HepG2 (cell line): ENCODE measurements around the gene OR11L1.

Experiments
- CREB1 ChIP-seq, 2 experiments: fragments of 450-650 bp in 1 of 2; IDR thresholded peaks; 2 replicates each; pipeline ENCODE4 v1.6.1; 2016 to 2017; ENCODE audit warnings: control low read depth in 1 of 2, mild to moderate bottlenecking in 1 of 2, missing compliant biosample characterization in 1 of 2, missing genetic modification characterization in 1 of 2
- ERF ChIP-seq: IDR thresholded peaks from 2 replicates; pipeline ENCODE4 v1.6.1; 2018; ENCODE audit warnings: missing biosample characterization, missing genetic modification reagents
- EZH2 ChIP-seq: conservative IDR thresholded peaks from 2 replicates; pipeline ENCODE4 v1.6.1; 2012; ENCODE audit warnings: mild to moderate bottlenecking, low read depth, low read length, moderate library complexity
- POLR2AphosphoS5 ChIP-seq: IDR thresholded peaks from 2 replicates; pipeline ENCODE4 v1.6.1; 2012; ENCODE audit warnings: low read depth, low read length
- RAD21 ChIP-seq: fragments of 450-650 bp; formaldehyde crosslinking; IDR thresholded peaks from 2 replicates; pipeline ENCODE4 v1.5.0; 2020; ENCODE audit warnings: mild to moderate bottlenecking
- RARA ChIP-seq: IDR thresholded peaks from 2 replicates; pipeline ENCODE4 v1.6.1; 2016; ENCODE audit warnings: missing genetic modification reagents, missing compliant biosample characterization
- TCF7 ChIP-seq: sonication (generic); IDR thresholded peaks from 2 replicates; pipeline ENCODE4 v1.6.1; 2016; ENCODE audit warnings: antibody characterized with exemption, low read depth
- ZNF280B ChIP-seq: sonication (generic); formaldehyde crosslinking; IDR thresholded peaks from 2 replicates; pipeline ENCODE4 v1.5.0; 2020; ENCODE audit warnings: missing genetic modification reagents, mild to moderate bottlenecking, borderline replicate concordance
- ZNF34 ChIP-seq: sonication (generic); formaldehyde crosslinking; IDR thresholded peaks from 2 replicates; pipeline ENCODE4 v1.4.0; 2020; ENCODE audit warnings: mild to moderate bottlenecking, missing genetic modification reagents, borderline replicate concordance
- ZNF350 ChIP-seq: sonication (generic); formaldehyde crosslinking; IDR thresholded peaks from 2 replicates; pipeline ENCODE4 v1.4.0; 2020; ENCODE audit warnings: mild to moderate bottlenecking, low read depth, missing genetic modification reagents, borderline replicate concordance
- ZNF503 ChIP-seq: sonication (generic); formaldehyde crosslinking; IDR thresholded peaks from 2 replicates; pipeline ENCODE4 v1.4.0; 2020; ENCODE audit warnings: missing genetic modification reagents

DNA sequence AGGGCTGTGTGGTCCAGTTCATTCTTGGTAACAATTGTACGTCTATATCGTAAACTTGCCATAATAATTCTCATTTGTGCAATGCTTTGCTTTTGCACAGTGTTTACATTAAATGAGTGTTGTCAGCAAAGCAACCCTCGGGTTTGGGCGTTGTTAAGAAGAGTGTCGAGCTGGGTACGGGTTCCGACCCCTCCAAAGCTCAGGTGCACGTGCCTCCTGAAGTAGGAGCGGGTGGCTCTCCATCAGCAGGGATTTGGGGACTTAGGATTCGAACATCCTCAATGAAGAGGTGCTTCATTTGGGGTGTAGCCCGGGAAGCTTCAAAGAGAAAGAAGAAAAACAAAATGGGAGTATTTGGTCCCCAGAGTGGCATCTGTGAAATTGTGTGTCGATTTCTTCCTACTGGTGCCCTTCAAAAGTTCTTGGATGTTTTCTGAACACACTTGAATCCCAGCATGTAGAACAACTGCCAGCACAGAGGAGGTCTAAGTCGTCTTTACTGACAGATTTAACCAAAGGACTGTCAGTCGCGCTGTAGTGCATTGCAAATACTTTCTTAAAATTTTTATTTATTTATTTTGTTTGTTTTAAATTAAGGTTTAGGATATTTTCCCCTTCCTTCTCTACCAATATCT, 16.4 kb upstream of the OR11L1 start:
- TF ChIP-seq RAD21 (CRISPR knock-in tag), result no peak
- TF ChIP-seq ERF (CRISPR knock-in tag), result no peak
- TF ChIP-seq ZNF34 (CRISPR knock-in tag), result no peak
- TF ChIP-seq TCF7, result no peak
- TF ChIP-seq CREB1 (IDR thresholded peaks at IDR 0.05), result no peak
- TF ChIP-seq CREB1 (CRISPR knock-in tag; IDR thresholded peaks at IDR 0.05), result no peak
- TF ChIP-seq RARA (CRISPR knock-in tag), result no peak
- no peak for TF ChIP-seq ZNF280B
- no peak for TF ChIP-seq ZNF350 (CRISPR knock-in tag)
- no peak for TF ChIP-seq POLR2AphosphoS5
- no peak for TF ChIP-seq ZNF503 (CRISPR knock-in tag)
- no peak for TF ChIP-seq EZH2
